Right atrium auricular region (tissue), 2 donors: ENCODE results near the gene PTPN1. TPM values are rescaled to one million over a fixed set of nuclear protein-coding genes. Genes with fewer than 3 reads are reported as not detected.
A peak's percentile ranks its signal among the peaks of the same experiment; 100 is the strongest.
"Not testable (repeated sequence)": the region's sequence is repeated elsewhere in the genome, so short reads cannot be mapped to it uniquely, and the experiment has no call there.

Experiments
- DNase-seq: peaks from one replicate; pipeline ENCODE4 v3.0.0-alpha.2; 2019; ENCODE audit warnings: low spot score
- H3K27ac ChIP-seq, 2 donors: fragments of 200-600 bp; sonication (generic); 1 replicate in 1 of 2; 2 replicates in 1 of 2; pipeline ENCODE4 v1.5.1; 2016 to 2019
- H3K27me3 ChIP-seq, 2 donors: fragments of 200-600 bp; sonication (generic); one replicate each; pipeline versions ENCODE4 v1.5.1 to v1.6.0; 2017 to 2019
- H3K36me3 ChIP-seq: fragments of 200-600 bp; sonication (generic); one replicate; pipeline ENCODE4 v1.5.1; 2016
- H3K4me1 ChIP-seq, 2 donors: fragments of 200-600 bp; sonication (generic); one replicate each; pipeline versions ENCODE4 v1.5.1 to v1.6.0; 2017 to 2019
- H3K4me3 ChIP-seq, 2 donors: fragments of 200-600 bp; sonication (generic); 1 replicate in 1 of 2; 2 replicates in 1 of 2; pipeline ENCODE4 v1.5.1; 2017 to 2019; ENCODE audit warnings: mild to moderate bottlenecking in 1 of 2, moderate library complexity in 1 of 2
- H3K9me3 ChIP-seq, 2 donors: fragments of 200-600 bp; sonication (generic); one replicate each; pipeline ENCODE4 v1.5.1; 2019
- CTCF ChIP-seq, 2 donors: fragments of 200-600 bp; sonication (generic); IDR thresholded peaks; one replicate each; pipeline ENCODE4 v1.5.1; 2019; ENCODE audit warnings: antibody characterized with exemption in 2 of 2
- total RNA-seq, 2 donors: library from RNA; depleted of rRNA; stranded (reverse); fragments of >200 nt; gene quantifications; one replicate each; pipeline ENCODE4 v1.1.0, GENCODE V29; 2016

Gene PTPN1
- total RNA-seq, 2 donors from 2014 or later = 28.1 to 38.7 TPM

- Histone ChIP-seq H3K9me3 (no peaks in the 10 kb centered on the region), H3K4me3 (no peak overlapping the region), H3K4me1 (peaks cover 0 to 29% of the 10 kb centered on the region in 2 donors), H3K27me3 (no peaks in the 10 kb centered on the region), H3K36me3 (no peaks in the 10 kb centered on the region), H3K27ac (no peak overlapping the region)
- no peak for DNase-seq
- TF ChIP-seq CTCF (IDR thresholded peaks at IDR 0.05) = no peak
Observed at GRCh38 chr20:50506270-50506579, 4.0 kb upstream of the PTPN1 start.

- H3K27ac ChIP-seq, DNase-seq, H3K36me3 ChIP-seq, H3K27me3 ChIP-seq, H3K4me3 ChIP-seq, H3K9me3 ChIP-seq: not testable (repeated sequence)
- H3K4me1 ChIP-seq = peaks cover 0 to 44% of the 10 kb centered on the region in 2 donors
Observed at GRCh38 chr20:50507745-50508144, 2.4 kb upstream of the PTPN1 start.

GRCh38 chr20:50508171-50508755 is 1.9 kb upstream of the PTPN1 start:
- Histone ChIP-seq H3K9me3 (no peaks in the 10 kb centered on the region), H3K4me1 (peaks cover 0 to 47% of the 10 kb centered on the region in 2 donors), H3K27ac (no peak overlapping the region), H3K4me3 (no peak overlapping the region), H3K36me3 (no peaks in the 10 kb centered on the region), H3K27me3 (no peaks in the 10 kb centered on the region)
- no peak for TF ChIP-seq CTCF (IDR thresholded peaks at IDR 0.05)
- DNase-seq = no peak

GRCh38 chr20:50510706-50511542 is 741 bp downstream of the PTPN1 start:
- no peak for DNase-seq
- no peaks in the 10 kb centered on the region for H3K36me3 ChIP-seq
- peaks cover 0 to 58% of the 10 kb centered on the region in 2 donors for H3K4me1 ChIP-seq
- TF ChIP-seq CTCF (IDR thresholded peaks at IDR 0.05) = no peak
- H3K27me3 ChIP-seq = no peaks in the 10 kb centered on the region
- H3K9me3 ChIP-seq = no peaks in the 10 kb centered on the region
- peak overlapping the region; percentile 95 to 97 for H3K4me3 ChIP-seq
- H3K27ac ChIP-seq = peak overlapping the region; percentile 92 to 94

- Histone ChIP-seq H3K9me3 (no peaks in the 10 kb centered on the region), H3K36me3 (no peaks in the 10 kb centered on the region)
Observed at GRCh38 chr20:50512323-50512722, 2.1 kb downstream of the PTPN1 start.

More at GRCh38 chr20:50512323-50512722, 2.1 kb downstream of the PTPN1 start:
- Histone ChIP-seq H3K4me1 (peaks cover 0 to 59% of the 10 kb centered on the region in 2 donors), H3K27me3 (no peaks in the 10 kb centered on the region), H3K27ac (peak overlapping the region; percentile 92 to 94), H3K4me3 (peak overlapping the region; percentile 95 to 97)
- DNase-seq = no peak
- TF ChIP-seq CTCF (IDR thresholded peaks at IDR 0.05) = no peak
